IMR-90 (cell line): ENCODE data around the gene BMP7. TPM values are rescaled to one million over a fixed set of nuclear protein-coding genes. Genes with fewer than 3 reads are reported as not detected.

Experiments used
- ATAC-seq: fragments of 200-7000 bp; cut with Tn5 transposase; 2 replicates; pipeline ENCODE4 v1.9.1; 2020; ENCODE audit warnings: low read depth, mild to moderate bottlenecking, moderate library complexity
- BruUV-seq: library from RNA; stranded (reverse); fragments of 400-500 nt; replicated peaks from 2 replicates; lab custom pipeline; 2021; lab: Mats Ljungman, UMichigan
- CTCF ChIA-PET: fragments of 300-600 bp; formaldehyde crosslinking; extraction: SDS; loops from one replicate; lab custom pipeline; 2021; ENCODE audit warnings: antibody characterized with exemption; lab: Yijun Ruan, JAX
- POLR2A ChIA-PET: fragments of 300-600 bp; sonication (Branson Sonifier 250); formaldehyde crosslinking; loops from one replicate; lab custom pipeline; 2022; ENCODE audit warnings: antibody characterized with exemption; ENCODE audit not compliant: unreplicated experiment; lab: Charles Lee
- DNase-seq: peaks from one replicate; pipeline ENCODE4 v3.0.0; 2013
- H2AFZ ChIP-seq: replicated peaks from 2 replicates; pipeline ENCODE3; 2013; ENCODE audit warnings: low read length, mild to moderate bottlenecking; ENCODE audit not compliant: poor library complexity
- H2AK5ac ChIP-seq: 2 replicates; pipeline ENCODE4 v1.6.1; 2013; ENCODE audit warnings: low read depth, low read length, inconsistent platforms
- H2AK9ac ChIP-seq: replicated peaks from 2 replicates; pipeline ENCODE3; 2013; ENCODE audit warnings: mild to moderate bottlenecking, low read depth, low read length, moderate library complexity; ENCODE audit not compliant: poor library complexity
- H2BK120ac ChIP-seq: 2 replicates; pipeline ENCODE4 v1.6.1; 2013; ENCODE audit warnings: low read depth, low read length, inconsistent platforms
- H2BK15ac ChIP-seq: 3 replicates; pipeline ENCODE4 v1.6.1; 2013; ENCODE audit warnings: low read depth, low read length, inconsistent platforms
- H2BK20ac ChIP-seq: 2 replicates; pipeline ENCODE4 v1.6.1; 2013; ENCODE audit warnings: low read depth, mild to moderate bottlenecking, inconsistent platforms, low read length, moderate library complexity
- H2BK5ac ChIP-seq: 2 replicates; pipeline ENCODE4 v1.6.1; 2013; ENCODE audit warnings: mild to moderate bottlenecking, low read depth, low read length, inconsistent platforms; ENCODE audit not compliant: poor library complexity, severe bottlenecking
- H3K14ac ChIP-seq: replicated peaks from 2 replicates; pipeline ENCODE4 v1.6.1; 2013; ENCODE audit warnings: low read depth, low read length, inconsistent platforms
- H3K18ac ChIP-seq: 2 replicates; pipeline ENCODE4 v1.6.1; 2013; ENCODE audit warnings: low read depth, low read length, control low read depth
- H3K23ac ChIP-seq: 2 replicates; pipeline ENCODE4 v1.6.1; 2013; ENCODE audit warnings: low read depth, low read length, inconsistent platforms
- H3K27ac ChIP-seq: 2 replicates; pipeline ENCODE4 v1.5.1; 2013; ENCODE audit warnings: mild to moderate bottlenecking, control low read depth, low read length; ENCODE audit not compliant: insufficient read depth
- H3K27me3 ChIP-seq: 2 replicates; pipeline ENCODE4 v1.6.1; 2013; ENCODE audit warnings: low read length; ENCODE audit not compliant: control insufficient read depth, insufficient read depth
- H3K36me3 ChIP-seq: 2 replicates; pipeline ENCODE4 v1.6.1; 2013; ENCODE audit warnings: low read length, mixed read lengths; ENCODE audit not compliant: control insufficient read depth, insufficient read depth
- H3K4ac ChIP-seq: 2 replicates; pipeline ENCODE4 v1.6.1; 2013; ENCODE audit warnings: low read depth, low read length, inconsistent platforms
- H3K4me1 ChIP-seq: 2 replicates; pipeline ENCODE4 v1.6.1; 2013; ENCODE audit warnings: low read length, mixed read lengths; ENCODE audit not compliant: control insufficient read depth, insufficient read depth
- H3K4me2 ChIP-seq: 2 replicates; pipeline ENCODE4 v1.6.1; 2013; ENCODE audit warnings: low read depth, mild to moderate bottlenecking, control low read depth, low read length, moderate library complexity
- H3K4me3 ChIP-seq: 2 replicates; pipeline ENCODE4 v1.5.1; 2013; ENCODE audit warnings: low read depth, mild to moderate bottlenecking, control low read depth, low read length, moderate library complexity; ENCODE audit not compliant: insufficient read depth
- H3K56ac ChIP-seq: 2 replicates; pipeline ENCODE4 v1.6.1; 2013; ENCODE audit warnings: low read length, inconsistent platforms; ENCODE audit not compliant: insufficient read depth; ENCODE audit errors: extremely low read depth
- H3K79me1 ChIP-seq, 2 experiments: 2 replicates each; pipeline ENCODE4 v1.6.1; 2013; ENCODE audit warnings: low read length in 2 of 2, inconsistent platforms in 1 of 2, low read depth in 1 of 2
- H3K9ac ChIP-seq: 2 replicates; pipeline ENCODE4 v1.6.1; 2013; ENCODE audit warnings: low read depth, low read length, control low read depth
- H3K9me1 ChIP-seq: 2 replicates; pipeline ENCODE4 v1.6.1; 2013; ENCODE audit warnings: low read length, inconsistent platforms; ENCODE audit not compliant: insufficient read depth
- H3K9me3 ChIP-seq: 2 replicates; pipeline ENCODE4 v1.6.1; 2013; ENCODE audit warnings: low read length; ENCODE audit not compliant: control insufficient read depth, insufficient read depth
- H4K20me1 ChIP-seq: 2 replicates; pipeline ENCODE4 v1.6.1; 2013; ENCODE audit warnings: low read length, inconsistent platforms; ENCODE audit not compliant: insufficient read depth
- H4K5ac ChIP-seq: 2 replicates; pipeline ENCODE4 v1.6.1; 2013; ENCODE audit warnings: mild to moderate bottlenecking, low read depth, low read length, control low read depth
- H4K8ac ChIP-seq, 2 experiments: 2 replicates each; pipeline ENCODE4 v1.6.1; 2013; ENCODE audit warnings: low read depth in 2 of 2, low read length in 2 of 2, control low read depth in 1 of 2, inconsistent platforms in 1 of 2
- H4K91ac ChIP-seq: 2 replicates; pipeline ENCODE4 v1.6.1; 2013; ENCODE audit warnings: low read depth, low read length, inconsistent platforms; ENCODE audit not compliant: insufficient read depth
- BHLHE40 ChIP-seq: fragments of 150-350 bp; IDR thresholded peaks from 2 replicates; pipeline ENCODE4 v1.6.1; 2016; ENCODE audit warnings: mild to moderate bottlenecking, low read depth, low read length
- CEBPB ChIP-seq: IDR thresholded peaks from 2 replicates; pipeline ENCODE4 v1.6.1; 2012; ENCODE audit warnings: low read depth, low read length, improper control_type of control experiment
- CHD1 ChIP-seq: IDR thresholded peaks from 2 replicates; pipeline ENCODE4 v1.6.1; 2012; ENCODE audit warnings: low read depth, low read length, improper control_type of control experiment
- FOS ChIP-seq: fragments of 150-350 bp; IDR thresholded peaks from 2 replicates; pipeline ENCODE4 v1.6.1; 2016; ENCODE audit warnings: low read depth, low read length
- MAFK ChIP-seq: IDR thresholded peaks from 2 replicates; pipeline ENCODE4 v1.6.1; 2012; ENCODE audit warnings: low read depth, low read length, improper control_type of control experiment
- MAZ ChIP-seq: IDR thresholded peaks from 2 replicates; pipeline ENCODE4 v1.6.1; 2012; ENCODE audit warnings: low read depth, mild to moderate bottlenecking, low read length, improper control_type of control experiment, moderate library complexity, borderline replicate concordance
- MXI1 ChIP-seq: IDR thresholded peaks from 2 replicates; pipeline ENCODE4 v1.6.1; 2012; ENCODE audit warnings: low read depth, mild to moderate bottlenecking, low read length, moderate library complexity, borderline replicate concordance
- NFE2L2 ChIP-seq: fragments of 150-350 bp; IDR thresholded peaks from 2 replicates; pipeline ENCODE4 v1.6.1; 2016; ENCODE audit warnings: low read depth, mild to moderate bottlenecking, low read length
- POLR2A ChIP-seq: IDR thresholded peaks from 2 replicates; pipeline ENCODE4 v1.6.1; 2012; ENCODE audit warnings: mild to moderate bottlenecking, low read depth, low read length
- RAD21 ChIP-seq: IDR thresholded peaks from 2 replicates; pipeline ENCODE4 v1.6.1; 2012; ENCODE audit warnings: low read length, improper control_type of control experiment
- RFX5 ChIP-seq: IDR thresholded peaks from 2 replicates; pipeline ENCODE4 v1.8.0; 2012; ENCODE audit warnings: low read depth, mild to moderate bottlenecking, low read length, moderate library complexity
- SMC3 ChIP-seq: fragments of 150-350 bp; IDR thresholded peaks from 2 replicates; pipeline ENCODE4 v1.6.1; 2016; ENCODE audit warnings: low read depth, mild to moderate bottlenecking, antibody characterized with exemption, low read length, moderate library complexity
- WGBS, 2 experiments: methylation state at CpG; one replicate each; pipeline versions ENCODE4 v1.1.5 to v1.1.7; 2013; ENCODE audit warnings: missing lambda C conversion rate in 2 of 2; ENCODE audit not compliant: insufficient read length in 1 of 2; ENCODE audit errors: extremely low coverage in 2 of 2; 5-methylcytosine and 5-hydroxymethylcytosine counted together
- dilution Hi-C: fragments of 300-500 bp; cut with HindIII; formaldehyde crosslinking; loops from one replicate; pipeline ENCODE4 v1.14.3; 2018; ENCODE audit warnings: low sequenced_read_pairs; ENCODE audit not compliant: unreplicated experiment
- in situ Hi-C: fragments of 300-500 bp; cut with MboI; formaldehyde crosslinking; loops from 3 replicates; pipeline ENCODE4 v1.14.3; 2019; ENCODE audit warnings: low sequenced_read_pairs, inconsistent platforms, mixed read lengths
- intact Hi-C: fragments of 100-400 bp; cut with micrococcal nuclease; formaldehyde crosslinking; loops from 2 replicates; pipeline ENCODE4 v1.10.0; 2022
- polyA plus RNA-seq, 3 experiments: library from polyadenylated mRNA; depleted of rRNA; stranded (reverse); fragments of >200 nt; gene quantifications; 2 replicates each; pipeline ENCODE4 v1.2.3, GENCODE V29; 2012; ENCODE audit warnings: low replicate concordance in 1 of 3
- total RNA-seq: library from RNA; depleted of rRNA; stranded (reverse); fragments of >200 nt; gene quantifications from 2 replicates; pipeline ENCODE4 v1.2.3, GENCODE V29; 2012
- TF ChIP-seq, protein P1 (sequence below): conservative IDR thresholded peaks from 2 replicates; pipeline ENCODE4 v1.5.1; 2012; ENCODE audit warnings: mild to moderate bottlenecking, low read depth, low read length, improper control_type of control experiment
- TF ChIP-seq, protein P2 (sequence below): fragments of 150-350 bp; IDR thresholded peaks from 2 replicates; pipeline ENCODE4 v1.6.1; 2016; ENCODE audit warnings: low read depth, mild to moderate bottlenecking, low read length, moderate library complexity, borderline replicate concordance
- TF ChIP-seq, protein P3 (sequence below): fragments of 150-350 bp; IDR thresholded peaks from 2 replicates; pipeline ENCODE4 v1.6.1; 2017; ENCODE audit warnings: mild to moderate bottlenecking, antibody characterized with exemption, low read length, low read depth

The BMP7 gene
- total and polyA plus RNA-seq, 2 of the 4 experiments (the other 2 are of a cell fraction): not detected

DNA sequence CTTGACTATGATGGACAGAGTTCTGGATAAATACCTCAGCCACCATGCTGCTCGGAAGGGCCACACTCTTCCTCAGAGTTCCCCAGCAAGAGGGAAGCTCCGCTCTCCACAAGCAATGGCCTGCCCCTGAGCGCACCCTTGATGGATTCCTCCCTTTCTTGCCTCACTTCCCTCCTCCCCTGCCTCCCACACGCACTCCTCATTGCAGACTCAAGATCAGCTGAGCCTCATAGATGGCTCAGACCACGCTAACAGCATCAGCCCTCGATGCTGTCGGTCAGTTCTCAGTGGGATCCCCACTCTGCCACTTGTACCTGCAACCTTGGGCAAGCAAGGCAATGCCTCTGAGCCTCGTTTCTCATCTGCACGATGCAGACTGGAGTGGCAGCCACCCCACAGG is 123.3 kb downstream of the BMP7 start:
- no peak for DNase-seq
- ChIA-PET CTCF (no interaction called here), POLR2A (no interaction called here)
- Histone ChIP-seq H3K4me1 (no peaks in the 10 kb centered on the region), H3K27me3 (no peaks in the 10 kb centered on the region), H3K18ac (no peak overlapping the region), H4K20me1 (no peaks in the 10 kb centered on the region), H3K79me1 (no peaks in the 10 kb centered on the region), H3K23ac (no peak overlapping the region), H3K4ac (no peak overlapping the region), H2AK9ac (no peak overlapping the region), H3K9ac (no peak overlapping the region), H3K27ac (no peak overlapping the region), H2BK15ac (no peak overlapping the region), H3K9me1 (no peaks in the 10 kb centered on the region), H3K9me3 (no peaks in the 10 kb centered on the region; the same call in 1 of the 2 replicates), H4K91ac (no peak overlapping the region), H2BK120ac (no peak overlapping the region), H3K4me3 (no peak overlapping the region), H4K5ac (no peak overlapping the region), H2BK5ac (no peak overlapping the region), H4K8ac (no peak overlapping the region), H3K36me3 (no peaks in the 10 kb centered on the region), H2AFZ (no peak overlapping the region), H3K4me2 (no peak overlapping the region), H2AK5ac (no peak overlapping the region), H3K56ac (no peak overlapping the region), H3K14ac (no peak overlapping the region), H2BK20ac (no peak overlapping the region)
- ATAC-seq: no peak
- intact Hi-C loops: no loop called here
- no peak for TF ChIP-seq CHD1
- TF ChIP-seq MXI1: no peak
- TF ChIP-seq RFX5: no peak
- no peak for TF ChIP-seq FOS
- TF ChIP-seq POLR2A: no peak
- no peak for TF ChIP-seq MAFK
- no peak for TF ChIP-seq NFE2L2
- no peak for TF ChIP-seq CEBPB
- TF ChIP-seq, protein P1, sequence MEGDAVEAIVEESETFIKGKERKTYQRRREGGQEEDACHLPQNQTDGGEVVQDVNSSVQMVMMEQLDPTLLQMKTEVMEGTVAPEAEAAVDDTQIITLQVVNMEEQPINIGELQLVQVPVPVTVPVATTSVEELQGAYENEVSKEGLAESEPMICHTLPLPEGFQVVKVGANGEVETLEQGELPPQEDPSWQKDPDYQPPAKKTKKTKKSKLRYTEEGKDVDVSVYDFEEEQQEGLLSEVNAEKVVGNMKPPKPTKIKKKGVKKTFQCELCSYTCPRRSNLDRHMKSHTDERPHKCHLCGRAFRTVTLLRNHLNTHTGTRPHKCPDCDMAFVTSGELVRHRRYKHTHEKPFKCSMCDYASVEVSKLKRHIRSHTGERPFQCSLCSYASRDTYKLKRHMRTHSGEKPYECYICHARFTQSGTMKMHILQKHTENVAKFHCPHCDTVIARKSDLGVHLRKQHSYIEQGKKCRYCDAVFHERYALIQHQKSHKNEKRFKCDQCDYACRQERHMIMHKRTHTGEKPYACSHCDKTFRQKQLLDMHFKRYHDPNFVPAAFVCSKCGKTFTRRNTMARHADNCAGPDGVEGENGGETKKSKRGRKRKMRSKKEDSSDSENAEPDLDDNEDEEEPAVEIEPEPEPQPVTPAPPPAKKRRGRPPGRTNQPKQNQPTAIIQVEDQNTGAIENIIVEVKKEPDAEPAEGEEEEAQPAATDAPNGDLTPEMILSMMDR: no peak
- TF ChIP-seq MAZ: no peak
- no peak for TF ChIP-seq SMC3
- TF ChIP-seq, protein P2, sequence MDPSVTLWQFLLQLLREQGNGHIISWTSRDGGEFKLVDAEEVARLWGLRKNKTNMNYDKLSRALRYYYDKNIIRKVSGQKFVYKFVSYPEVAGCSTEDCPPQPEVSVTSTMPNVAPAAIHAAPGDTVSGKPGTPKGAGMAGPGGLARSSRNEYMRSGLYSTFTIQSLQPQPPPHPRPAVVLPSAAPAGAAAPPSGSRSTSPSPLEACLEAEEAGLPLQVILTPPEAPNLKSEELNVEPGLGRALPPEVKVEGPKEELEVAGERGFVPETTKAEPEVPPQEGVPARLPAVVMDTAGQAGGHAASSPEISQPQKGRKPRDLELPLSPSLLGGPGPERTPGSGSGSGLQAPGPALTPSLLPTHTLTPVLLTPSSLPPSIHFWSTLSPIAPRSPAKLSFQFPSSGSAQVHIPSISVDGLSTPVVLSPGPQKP: no peak
- TF ChIP-seq BHLHE40: no peak
- TF ChIP-seq RAD21: no peak
- TF ChIP-seq, protein P3, sequence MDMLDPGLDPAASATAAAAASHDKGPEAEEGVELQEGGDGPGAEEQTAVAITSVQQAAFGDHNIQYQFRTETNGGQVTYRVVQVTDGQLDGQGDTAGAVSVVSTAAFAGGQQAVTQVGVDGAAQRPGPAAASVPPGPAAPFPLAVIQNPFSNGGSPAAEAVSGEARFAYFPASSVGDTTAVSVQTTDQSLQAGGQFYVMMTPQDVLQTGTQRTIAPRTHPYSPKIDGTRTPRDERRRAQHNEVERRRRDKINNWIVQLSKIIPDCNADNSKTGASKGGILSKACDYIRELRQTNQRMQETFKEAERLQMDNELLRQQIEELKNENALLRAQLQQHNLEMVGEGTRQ: no peak
- dilution Hi-C loops: no loop called here
- in situ Hi-C loops: no loop called here
- no CpG with 5 or more reads among the region's 9 CpGs for WGBS, 2 experiments
- no TSS peak for BruUV-seq
